ENCODE results near the gene SEMA6A. TPM values are rescaled to one million over a fixed set of nuclear protein-coding genes. Genes with fewer than 3 reads are reported as not detected.

SEMA6A gene
- total RNA-seq, 6 experiments from 2014 or later = 4.5 to 12.0 (median 8.4) TPM

- peak; percentile 46 to 57 (median 48) for ATAC-seq
- no peaks in the 10 kb centered on the region for H3K4me1 ChIP-seq
- DNase-seq = no peak
- no peaks in the 10 kb centered on the region for H3K9me3 ChIP-seq
- TF ChIP-seq CTCF (IDR thresholded peaks at IDR 0.05) (no peak), POLR2A (IDR thresholded peaks at IDR 0.05) (no peak)
- peaks cover 0 to 2% (median 0%) of the 10 kb centered on the region in 4 donors for H3K36me3 ChIP-seq
- intact Hi-C loops (cut with DNase I) = no loop called here
- no peak overlapping the region for H3K27ac ChIP-seq
- no peaks in the 10 kb centered on the region for H3K27me3 ChIP-seq
- no peak overlapping the region for H3K4me3 ChIP-seq
- 23% methylated on average over 3 of the region's 3 CpGs for WGBS (ENCODE audit: insufficient coverage, low coverage, low lambda C conversion rate, missing lambda C conversion rate)
Observed at GRCh38 chr5:116492016-116492623, 82.5 kb downstream of the SEMA6A start.

GRCh38 chr5:116488356-116489041 lies 86.1 kb downstream of the SEMA6A start:
- peaks cover 0 to 2% (median 0%) of the 10 kb centered on the region in 4 donors for H3K36me3 ChIP-seq
- WGBS (ENCODE audit: insufficient coverage, low coverage, low lambda C conversion rate, missing lambda C conversion rate) = 94% methylated on average over 6 of the region's 6 CpGs
- no peak for TF ChIP-seq CTCF (IDR thresholded peaks at IDR 0.05)
- no peak for TF ChIP-seq POLR2A (IDR thresholded peaks at IDR 0.05)
- no peaks in the 10 kb centered on the region for H3K27me3 ChIP-seq
- no peak for ATAC-seq
- no peak overlapping the region for H3K27ac ChIP-seq
- no peaks in the 10 kb centered on the region for H3K4me1 ChIP-seq
- no peak overlapping the region for H3K4me3 ChIP-seq
- H3K9me3 ChIP-seq = no peaks in the 10 kb centered on the region
- intact Hi-C loops (cut with DNase I) = no loop called here
- no peak for DNase-seq

- H3K27me3 ChIP-seq = no peaks in the 10 kb centered on the region
- peaks cover 0 to 2% (median 0%) of the 10 kb centered on the region in 4 donors for H3K36me3 ChIP-seq
- WGBS (ENCODE audit: insufficient coverage, low coverage, low lambda C conversion rate, missing lambda C conversion rate) = 71% methylated on average over 1 of the region's 1 CpG
- DNase-seq = no peak
- no peak overlapping the region for H3K27ac ChIP-seq
- no peaks in the 10 kb centered on the region for H3K4me1 ChIP-seq
- no peak for ATAC-seq
- intact Hi-C loops (cut with DNase I) = no loop called here
- H3K9me3 ChIP-seq = no peaks in the 10 kb centered on the region
- no peak overlapping the region for H3K4me3 ChIP-seq
- TF ChIP-seq POLR2A (IDR thresholded peaks at IDR 0.05) (no peak), CTCF (IDR thresholded peaks at IDR 0.05) (no peak)
Observed at GRCh38 chr5:116487045-116487444, 87.6 kb downstream of the SEMA6A start.

- no peaks in the 10 kb centered on the region for H3K9me3 ChIP-seq
- H3K36me3 ChIP-seq = peaks cover 0 to under 1% (median 0%) of the 10 kb centered on the region in 4 donors
- no peak for ATAC-seq
- no peaks in the 10 kb centered on the region for H3K4me1 ChIP-seq
- 70% methylated on average over 8 of the region's 8 CpGs for WGBS (ENCODE audit: insufficient coverage, low coverage, low lambda C conversion rate, missing lambda C conversion rate)
- DNase-seq = no peak
- TF ChIP-seq POLR2A (IDR thresholded peaks at IDR 0.05) = no peak
- TF ChIP-seq CTCF (IDR thresholded peaks at IDR 0.05) = no peak
- H3K27me3 ChIP-seq = no peaks in the 10 kb centered on the region
- intact Hi-C loops (cut with DNase I) = no loop called here
- no peak overlapping the region for H3K27ac ChIP-seq
- H3K4me3 ChIP-seq = no peak overlapping the region
Observed at GRCh38 chr5:116486588-116486987, 88.0 kb downstream of the SEMA6A start.

Measured in right lobe of liver (tissue), 6 donors.